Fibroblast of lung (primary cell): ENCODE results near the gene EN2.

Source experiments
- CTCF ChIP-seq, 2 donors: IDR thresholded peaks in 1 of 2; conservative IDR thresholded peaks in 1 of 2; 1 replicate in 1 of 2; 2 replicates in 1 of 2; pipeline ENCODE4 v1.5.1; 2011 to 2012; ENCODE audit warnings: low read length in 2 of 2, control low read depth in 1 of 2, inconsistent platforms in 1 of 2, low read depth in 1 of 2, mild to moderate bottlenecking in 1 of 2
- EZH2 ChIP-seq: IDR thresholded peaks from 2 replicates; pipeline ENCODE4 v1.5.1; 2012; ENCODE audit warnings: low read length, control low read depth, mild to moderate bottlenecking; ENCODE audit errors: missing control alignments

- TF ChIP-seq EZH2 (no peak), CTCF (conservative IDR thresholded peaks at IDR 0.05 in 1 of 2, IDR thresholded peaks at IDR 0.05 in 1 of 2; ENCODE audit: low read depth in 1 of 2, low read length in 2 of 2) (no peak)
These were observed 9.3 kb upstream of the EN2 start for GRCh38 chr7:155448632-155449007.
